GM12878 (cell line): ENCODE results near the gene MPHOSPH8. TPM values are rescaled to one million over a fixed set of nuclear protein-coding genes. Genes with fewer than 3 reads are reported as not detected.
A peak's percentile ranks its signal among the peaks of the same experiment; 100 is the strongest.

Source experiments
- BACH1 ChIP-seq: fragments of 450-650 bp; IDR thresholded peaks from 2 replicates; pipeline ENCODE4 v1.6.1; 2017; ENCODE audit warnings: mild to moderate bottlenecking, borderline replicate concordance
- CBFB ChIP-seq: IDR thresholded peaks from 2 replicates; pipeline ENCODE4 v1.6.1; 2016; ENCODE audit warnings: antibody characterized with exemption, low read depth
- HDAC2 ChIP-seq: fragments of 200-600 bp; sonication (generic); IDR thresholded peaks from 2 replicates; pipeline ENCODE4 v1.6.1; 2017
- NFXL1 ChIP-seq: fragments of 450-650 bp; IDR thresholded peaks from 2 replicates; pipeline ENCODE4 v1.6.1; 2017; ENCODE audit warnings: antibody characterized with exemption, mild to moderate bottlenecking, borderline replicate concordance
- PAX8 ChIP-seq: fragments of 450-650 bp; IDR thresholded peaks from 2 replicates; pipeline ENCODE4 v1.6.1; 2017; ENCODE audit warnings: mild to moderate bottlenecking, moderate library complexity
- RELA ChIP-seq: fragments of 450-650 bp; IDR thresholded peaks from 2 replicates; pipeline ENCODE4 v1.8.0; 2014; ENCODE audit warnings: borderline replicate concordance; ENCODE audit not compliant: partially characterized antibody
- SMARCA5 ChIP-seq: fragments of 450-650 bp; IDR thresholded peaks from 2 replicates; pipeline ENCODE4 v1.6.1; 2017; ENCODE audit warnings: mild to moderate bottlenecking
- SPI1 ChIP-seq: IDR thresholded peaks from 2 replicates; pipeline ENCODE4 v1.6.1; 2011; ENCODE audit warnings: low read depth, mild to moderate bottlenecking, low read length, moderate library complexity, borderline replicate concordance; ENCODE audit not compliant: insufficient read depth
- SREBF2 ChIP-seq: IDR thresholded peaks from 2 replicates; pipeline ENCODE4 v1.6.1; 2012; ENCODE audit warnings: mild to moderate bottlenecking, low read length
- TAF1 ChIP-seq: IDR thresholded peaks from 2 replicates; pipeline ENCODE4 v1.6.1; 2011; ENCODE audit warnings: mild to moderate bottlenecking, low read depth, low read length, borderline replicate concordance
- ZBED1 ChIP-seq: IDR thresholded peaks from 2 replicates; pipeline ENCODE4 v1.6.1; 2016; ENCODE audit warnings: borderline replicate concordance
- ZNF217 ChIP-seq: fragments of 450-650 bp; IDR thresholded peaks from 2 replicates; pipeline ENCODE4 v1.6.1; 2017; ENCODE audit warnings: antibody characterized with exemption, mild to moderate bottlenecking
- ZNF24 ChIP-seq: fragments of 450-650 bp; IDR thresholded peaks from 2 replicates; pipeline ENCODE4 v1.6.1; 2017; ENCODE audit warnings: antibody characterized with exemption, mild to moderate bottlenecking
- polyA plus RNA-seq, 11 experiments: library from polyadenylated mRNA; depleted of rRNA in 4 of 11; unstranded in 6 of 11; stranded (reverse) in 5 of 11; fragments of >200 nt; fragmentation: Nextera tagmentation in 4 of 11; fragmentation: Illumina TruSeq in 1 of 11; extraction: Ambion mirVana in 4 of 11; extraction: Trizol in 1 of 11; gene quantifications; 1 replicate in 1 of 11; 2 replicates in 10 of 11; pipeline versions ENCODE4 v1.2.1 to v1.2.3, GENCODE V29; 2011 to 2016; ENCODE audit warnings: inconsistent platforms in 2 of 11, missing spikeins in 2 of 11, low read depth in 1 of 11
- total RNA-seq, 4 experiments: library from RNA; depleted of rRNA in 3 of 4; stranded (reverse); fragments of >200 nt in 3 of 4; fragmentation: Illumina TruSeq in 1 of 4; extraction: Trizol in 1 of 4; gene quantifications; 2 replicates each; pipeline versions ENCODE4 v1.2.1 to v1.2.3, GENCODE V29; 2013 to 2021
- TF ChIP-seq, protein P1 (sequence below): fragments of 450-650 bp; formaldehyde crosslinking; IDR thresholded peaks from 2 replicates; pipeline ENCODE4 v1.4.0; 2022; ENCODE audit warnings: mild to moderate bottlenecking, moderate library complexity
- TF ChIP-seq, protein P2 (sequence below): fragments of 450-650 bp; IDR thresholded peaks from 2 replicates; pipeline ENCODE4 v1.6.1; 2017; ENCODE audit warnings: low read depth, mild to moderate bottlenecking, moderate library complexity
- TF ChIP-seq, protein P3 (sequence below): IDR thresholded peaks from 2 replicates; pipeline ENCODE4 v1.6.1; 2011; ENCODE audit warnings: borderline replicate concordance, low read depth, mild to moderate bottlenecking, moderate library complexity, mixed read lengths, low read length; ENCODE audit not compliant: insufficient read depth; ENCODE audit errors: extremely low read length
- TF ChIP-seq, protein P4 (sequence below): fragments of 450-650 bp; IDR thresholded peaks from 2 replicates; pipeline ENCODE4 v1.6.1; 2017; ENCODE audit warnings: mild to moderate bottlenecking, moderate library complexity
- TF ChIP-seq, protein P5 (sequence below): IDR thresholded peaks from 2 replicates; pipeline ENCODE4 v1.6.1; 2012; ENCODE audit warnings: low read depth, low read length, improper control_type of control experiment

The MPHOSPH8 gene
- total and polyA plus RNA-seq, 10 of the 15 experiments (the other 5 are each of a cell fraction or from before 2014, with no cell fraction given): 15.9 to 34.9 (median 26.9) TPM

DNA sequence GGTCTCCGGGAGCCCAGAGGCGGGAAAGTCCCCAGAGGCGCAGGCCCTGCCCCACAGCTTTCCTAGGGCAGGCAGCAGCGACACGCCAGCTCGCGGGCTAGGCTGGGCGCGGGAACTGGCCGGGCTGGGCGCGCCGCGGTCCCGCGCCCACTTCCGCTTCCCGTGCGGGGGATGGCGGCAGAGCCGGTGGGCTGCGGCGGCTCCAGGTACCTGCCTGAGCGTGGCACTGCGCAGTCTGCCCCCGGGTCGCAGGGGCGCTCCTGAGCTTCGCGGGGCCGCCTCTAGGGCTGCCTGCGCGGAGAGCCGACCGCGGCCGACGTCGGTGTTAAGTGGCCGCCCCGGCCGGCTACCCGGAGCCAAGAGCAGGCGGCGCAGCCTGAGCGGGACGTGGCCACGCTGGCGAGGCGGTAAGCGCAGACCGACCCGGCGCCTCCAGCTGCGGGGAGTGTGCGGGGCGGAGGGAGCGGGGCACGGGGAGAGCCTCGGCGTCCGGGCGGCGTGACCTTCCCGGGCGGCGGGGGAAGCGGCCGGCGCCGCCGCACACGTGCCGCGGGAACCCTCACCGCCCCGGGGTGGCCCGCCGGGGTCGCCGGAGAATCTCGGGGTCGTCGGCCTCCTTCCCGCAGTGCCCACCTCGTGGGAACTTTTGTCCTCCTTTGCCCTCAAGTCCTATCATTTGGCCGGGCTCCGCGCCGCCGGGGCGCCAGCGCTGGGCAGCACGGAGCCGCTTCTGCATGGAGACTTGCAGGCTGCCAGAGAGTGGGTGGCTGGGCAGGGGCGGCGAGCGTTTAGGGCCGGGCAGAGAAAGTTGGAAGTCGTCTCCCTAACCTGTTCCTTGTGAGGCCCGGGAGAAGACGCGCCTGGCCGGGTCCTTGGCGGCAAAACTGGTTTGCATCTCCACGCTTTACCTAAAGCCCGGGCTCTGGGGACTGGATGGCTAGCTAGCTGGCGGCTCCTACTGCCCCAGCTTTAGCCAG is 31.4 kb upstream of the MPHOSPH8 start (continued):
- TF ChIP-seq, protein P1, sequence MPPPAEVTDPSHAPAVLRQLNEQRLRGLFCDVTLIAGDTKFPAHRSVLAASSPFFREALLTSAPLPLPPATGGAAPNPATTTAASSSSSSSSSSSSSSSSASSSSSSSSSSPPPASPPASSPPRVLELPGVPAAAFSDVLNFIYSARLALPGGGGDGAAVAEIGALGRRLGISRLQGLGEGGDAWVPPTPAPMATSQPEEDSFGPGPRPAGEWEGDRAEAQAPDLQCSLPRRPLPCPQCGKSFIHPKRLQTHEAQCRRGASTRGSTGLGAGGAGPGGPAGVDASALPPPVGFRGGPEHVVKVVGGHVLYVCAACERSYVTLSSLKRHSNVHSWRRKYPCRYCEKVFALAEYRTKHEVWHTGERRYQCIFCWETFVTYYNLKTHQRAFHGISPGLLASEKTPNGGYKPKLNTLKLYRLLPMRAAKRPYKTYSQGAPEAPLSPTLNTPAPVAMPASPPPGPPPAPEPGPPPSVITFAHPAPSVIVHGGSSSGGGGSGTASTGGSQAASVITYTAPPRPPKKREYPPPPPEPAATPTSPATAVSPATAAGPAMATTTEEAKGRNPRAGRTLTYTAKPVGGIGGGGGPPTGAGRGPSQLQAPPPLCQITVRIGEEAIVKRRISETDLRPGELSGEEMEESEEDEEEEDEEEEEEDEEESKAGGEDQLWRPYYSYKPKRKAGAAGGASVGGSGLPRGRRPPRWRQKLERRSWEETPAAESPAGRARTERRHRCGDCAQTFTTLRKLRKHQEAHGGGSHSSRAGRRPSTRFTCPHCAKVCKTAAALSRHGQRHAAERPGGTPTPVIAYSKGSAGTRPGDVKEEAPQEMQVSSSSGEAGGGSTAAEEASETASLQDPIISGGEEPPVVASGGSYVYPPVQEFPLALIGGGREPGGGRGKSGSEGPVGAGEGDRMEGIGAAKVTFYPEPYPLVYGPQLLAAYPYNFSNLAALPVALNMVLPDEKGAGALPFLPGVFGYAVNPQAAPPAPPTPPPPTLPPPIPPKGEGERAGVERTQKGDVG (CRISPR knock-in tag): no peak
- TF ChIP-seq CBFB: no peak
- 0 out of 2 replicates have a peak, but pooled peaks have one; percentile 22 for TF ChIP-seq BACH1
- no peak for TF ChIP-seq RELA
- TF ChIP-seq SREBF2: no peak
- TF ChIP-seq, protein P2, sequence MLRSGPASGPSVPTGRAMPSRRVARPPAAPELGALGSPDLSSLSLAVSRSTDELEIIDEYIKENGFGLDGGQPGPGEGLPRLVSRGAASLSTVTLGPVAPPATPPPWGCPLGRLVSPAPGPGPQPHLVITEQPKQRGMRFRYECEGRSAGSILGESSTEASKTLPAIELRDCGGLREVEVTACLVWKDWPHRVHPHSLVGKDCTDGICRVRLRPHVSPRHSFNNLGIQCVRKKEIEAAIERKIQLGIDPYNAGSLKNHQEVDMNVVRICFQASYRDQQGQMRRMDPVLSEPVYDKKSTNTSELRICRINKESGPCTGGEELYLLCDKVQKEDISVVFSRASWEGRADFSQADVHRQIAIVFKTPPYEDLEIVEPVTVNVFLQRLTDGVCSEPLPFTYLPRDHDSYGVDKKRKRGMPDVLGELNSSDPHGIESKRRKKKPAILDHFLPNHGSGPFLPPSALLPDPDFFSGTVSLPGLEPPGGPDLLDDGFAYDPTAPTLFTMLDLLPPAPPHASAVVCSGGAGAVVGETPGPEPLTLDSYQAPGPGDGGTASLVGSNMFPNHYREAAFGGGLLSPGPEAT: no peak
- TF ChIP-seq SMARCA5: peak; percentile 71; the same call in 1 of the 2 replicates
- TF ChIP-seq, protein P3, sequence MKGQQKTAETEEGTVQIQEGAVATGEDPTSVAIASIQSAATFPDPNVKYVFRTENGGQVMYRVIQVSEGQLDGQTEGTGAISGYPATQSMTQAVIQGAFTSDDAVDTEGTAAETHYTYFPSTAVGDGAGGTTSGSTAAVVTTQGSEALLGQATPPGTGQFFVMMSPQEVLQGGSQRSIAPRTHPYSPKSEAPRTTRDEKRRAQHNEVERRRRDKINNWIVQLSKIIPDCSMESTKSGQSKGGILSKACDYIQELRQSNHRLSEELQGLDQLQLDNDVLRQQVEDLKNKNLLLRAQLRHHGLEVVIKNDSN: no peak
- TF ChIP-seq HDAC2: no peak
- TF ChIP-seq ZNF217: peak; percentile 81; the same call in 1 of the 2 replicates
- TF ChIP-seq NFXL1: no peak
- TF ChIP-seq TAF1: peak; percentile 66; the same call in 1 of the 2 replicates
- 0 out of 2 replicates have a peak, but pooled peaks have one; percentile 31 for TF ChIP-seq ZNF24
- TF ChIP-seq, protein P4, sequence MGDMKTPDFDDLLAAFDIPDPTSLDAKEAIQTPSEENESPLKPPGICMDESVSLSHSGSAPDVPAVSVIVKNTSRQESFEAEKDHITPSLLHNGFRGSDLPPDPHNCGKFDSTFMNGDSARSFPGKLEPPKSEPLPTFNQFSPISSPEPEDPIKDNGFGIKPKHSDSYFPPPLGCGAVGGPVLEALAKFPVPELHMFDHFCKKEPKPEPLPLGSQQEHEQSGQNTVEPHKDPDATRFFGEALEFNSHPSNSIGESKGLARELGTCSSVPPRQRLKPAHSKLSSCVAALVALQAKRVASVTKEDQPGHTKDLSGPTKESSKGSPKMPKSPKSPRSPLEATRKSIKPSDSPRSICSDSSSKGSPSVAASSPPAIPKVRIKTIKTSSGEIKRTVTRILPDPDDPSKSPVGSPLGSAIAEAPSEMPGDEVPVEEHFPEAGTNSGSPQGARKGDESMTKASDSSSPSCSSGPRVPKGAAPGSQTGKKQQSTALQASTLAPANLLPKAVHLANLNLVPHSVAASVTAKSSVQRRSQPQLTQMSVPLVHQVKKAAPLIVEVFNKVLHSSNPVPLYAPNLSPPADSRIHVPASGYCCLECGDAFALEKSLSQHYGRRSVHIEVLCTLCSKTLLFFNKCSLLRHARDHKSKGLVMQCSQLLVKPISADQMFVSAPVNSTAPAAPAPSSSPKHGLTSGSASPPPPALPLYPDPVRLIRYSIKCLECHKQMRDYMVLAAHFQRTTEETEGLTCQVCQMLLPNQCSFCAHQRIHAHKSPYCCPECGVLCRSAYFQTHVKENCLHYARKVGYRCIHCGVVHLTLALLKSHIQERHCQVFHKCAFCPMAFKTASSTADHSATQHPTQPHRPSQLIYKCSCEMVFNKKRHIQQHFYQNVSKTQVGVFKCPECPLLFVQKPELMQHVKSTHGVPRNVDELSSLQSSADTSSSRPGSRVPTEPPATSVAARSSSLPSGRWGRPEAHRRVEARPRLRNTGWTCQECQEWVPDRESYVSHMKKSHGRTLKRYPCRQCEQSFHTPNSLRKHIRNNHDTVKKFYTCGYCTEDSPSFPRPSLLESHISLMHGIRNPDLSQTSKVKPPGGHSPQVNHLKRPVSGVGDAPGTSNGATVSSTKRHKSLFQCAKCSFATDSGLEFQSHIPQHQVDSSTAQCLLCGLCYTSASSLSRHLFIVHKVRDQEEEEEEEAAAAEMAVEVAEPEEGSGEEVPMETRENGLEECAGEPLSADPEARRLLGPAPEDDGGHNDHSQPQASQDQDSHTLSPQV: no peak
- TF ChIP-seq ZBED1: no peak
- TF ChIP-seq, protein P5, sequence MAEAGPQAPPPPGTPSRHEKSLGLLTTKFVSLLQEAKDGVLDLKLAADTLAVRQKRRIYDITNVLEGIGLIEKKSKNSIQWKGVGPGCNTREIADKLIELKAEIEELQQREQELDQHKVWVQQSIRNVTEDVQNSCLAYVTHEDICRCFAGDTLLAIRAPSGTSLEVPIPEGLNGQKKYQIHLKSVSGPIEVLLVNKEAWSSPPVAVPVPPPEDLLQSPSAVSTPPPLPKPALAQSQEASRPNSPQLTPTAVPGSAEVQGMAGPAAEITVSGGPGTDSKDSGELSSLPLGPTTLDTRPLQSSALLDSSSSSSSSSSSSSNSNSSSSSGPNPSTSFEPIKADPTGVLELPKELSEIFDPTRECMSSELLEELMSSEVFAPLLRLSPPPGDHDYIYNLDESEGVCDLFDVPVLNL: peak; percentile 16; the same call in 1 of the 2 replicates
- no peak for TF ChIP-seq PAX8
- TF ChIP-seq SPI1: peak; percentile 63
